GM18498 (cell line): ENCODE results near the gene LCMT1.
A peak's percentile ranks its signal among the peaks of the same experiment; 100 is the strongest.
"Not testable (repeated sequence)": the region's sequence is repeated elsewhere in the genome, so short reads cannot be mapped to it uniquely, and the experiment has no call there.

ENCODE experiments used
- ATAC-seq: cut with Tn5 transposase; IDR thresholded peaks from one replicate; pipeline ENCODE4 v1.9.1; 2021; ENCODE audit warnings: mild to moderate bottlenecking, moderate library complexity; ENCODE audit not compliant: unreplicated experiment

The LCMT1 gene

DNA sequence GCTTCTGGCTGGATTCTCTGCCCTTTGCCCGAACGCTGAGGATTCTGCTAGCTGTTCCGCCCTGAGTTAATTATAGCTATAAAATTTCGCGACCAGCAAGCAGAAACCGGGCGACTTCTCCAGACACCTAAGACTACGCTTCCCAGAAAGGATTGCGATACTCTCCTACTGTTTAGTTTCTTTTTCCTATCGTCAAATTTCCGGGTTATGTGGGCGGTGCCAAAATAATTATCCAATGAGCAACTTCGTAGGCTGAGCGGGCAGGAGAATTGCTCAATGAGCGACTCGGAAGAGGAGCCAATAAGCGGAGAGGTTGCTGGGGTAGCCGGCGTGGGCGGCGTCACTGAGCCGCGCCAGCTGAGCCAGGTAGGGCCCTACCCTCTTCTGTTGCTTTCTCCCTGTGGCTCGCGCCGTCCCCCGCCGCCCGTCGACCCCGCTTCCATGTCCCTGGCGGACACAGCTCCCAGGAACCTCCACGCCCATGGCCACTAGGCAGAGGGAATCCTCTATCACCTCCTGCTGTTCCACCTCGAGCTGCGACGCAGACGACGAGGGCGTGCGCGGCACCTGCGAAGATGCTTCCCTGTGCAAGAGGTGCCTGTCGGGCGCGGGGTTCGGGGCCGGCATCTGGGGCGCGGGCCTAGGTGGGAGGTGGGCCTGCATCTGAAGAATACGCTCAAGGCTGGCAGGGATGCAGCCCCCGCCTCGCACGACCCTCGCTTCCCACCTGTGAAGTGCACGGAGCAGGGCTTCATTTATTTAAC is at the start of gene LCMT1:
LCMT1 (plus strand) TSS at position 340 of the 764 bp plus-strand sequence; CDS start at position 482, 142 bp downstream.
- ATAC-seq: peak; percentile 95

DNA sequence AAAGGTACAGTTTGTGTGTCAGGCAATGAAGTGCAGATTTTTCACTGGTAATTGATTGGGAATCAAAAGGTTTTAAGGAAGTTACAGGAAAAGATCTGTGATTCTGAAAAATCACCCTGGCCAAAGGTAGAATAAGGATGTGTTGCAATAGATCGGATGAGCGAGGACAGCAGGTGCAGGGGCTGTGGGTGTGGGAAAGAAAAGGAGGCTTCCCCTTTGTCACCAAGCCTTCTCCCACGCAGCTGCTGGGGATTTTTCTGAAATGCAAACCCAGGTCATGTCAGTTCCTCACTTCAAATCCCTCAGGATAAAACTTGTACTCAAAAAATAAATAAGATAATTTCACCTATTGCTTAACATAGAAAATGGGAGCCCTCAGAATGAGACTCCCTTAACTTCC is 48.4 kb upstream of the LCMT1 start:
- no peak for ATAC-seq

DNA sequence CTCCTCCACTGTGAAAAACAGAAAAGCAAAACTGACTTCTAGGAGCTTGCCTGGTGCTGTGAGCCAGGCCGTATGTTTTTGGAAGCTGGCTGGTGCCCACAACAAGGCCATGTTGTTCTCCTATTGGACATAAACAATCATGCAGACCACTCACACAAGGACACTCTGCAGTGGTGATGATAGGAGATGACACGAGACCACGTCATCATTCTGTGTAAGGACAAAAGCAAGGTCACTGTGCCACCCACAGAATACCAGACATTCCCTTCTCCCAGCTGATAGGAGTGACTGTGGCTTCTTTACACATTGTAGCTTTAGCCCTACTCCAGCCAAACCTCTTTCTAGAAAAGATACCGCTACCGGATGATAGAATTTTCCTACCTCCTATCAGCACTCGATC is 47.7 kb upstream of the LCMT1 start:
- ATAC-seq: no peak

DNA sequence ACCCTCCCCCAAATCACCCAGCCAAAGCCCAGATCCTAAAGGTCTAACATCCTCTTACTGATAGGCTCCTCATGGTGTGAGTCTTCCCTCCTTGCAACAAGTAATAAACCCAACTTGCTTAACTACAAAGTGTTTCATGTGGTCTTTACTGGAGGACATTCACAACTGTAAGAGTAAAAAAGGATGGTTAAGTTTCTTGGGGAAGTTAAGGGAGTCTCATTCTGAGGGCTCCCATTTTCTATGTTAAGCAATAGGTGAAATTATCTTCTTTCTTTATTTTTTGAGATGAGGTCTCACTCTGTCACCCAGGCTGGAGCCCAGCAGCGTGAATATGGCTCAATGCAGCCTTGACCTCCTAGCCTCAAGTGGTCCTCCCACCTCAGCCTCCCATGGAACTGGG is 47.3 kb upstream of the LCMT1 start:
- ATAC-seq: not testable (repeated sequence)

DNA sequence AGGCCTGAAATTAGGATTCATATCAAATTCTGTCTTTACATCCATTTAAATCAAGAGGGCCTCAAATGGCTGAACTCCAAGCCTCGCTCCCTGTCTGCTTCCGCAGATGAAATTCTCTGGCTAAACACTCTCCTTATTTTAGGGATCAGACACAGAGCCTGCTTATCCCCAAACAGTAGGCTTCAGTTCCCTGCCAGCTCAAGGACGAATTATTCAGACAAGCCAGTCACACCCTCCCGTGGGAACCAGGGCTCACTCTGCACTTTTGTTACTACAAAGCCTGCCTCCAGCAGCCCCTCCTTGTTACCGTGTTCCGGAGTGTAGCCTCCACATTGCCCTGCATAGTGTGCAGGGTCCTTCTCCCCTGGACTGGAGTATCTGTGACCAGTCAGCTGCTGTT is 46.6 kb upstream of the LCMT1 start:
- no peak for ATAC-seq

DNA sequence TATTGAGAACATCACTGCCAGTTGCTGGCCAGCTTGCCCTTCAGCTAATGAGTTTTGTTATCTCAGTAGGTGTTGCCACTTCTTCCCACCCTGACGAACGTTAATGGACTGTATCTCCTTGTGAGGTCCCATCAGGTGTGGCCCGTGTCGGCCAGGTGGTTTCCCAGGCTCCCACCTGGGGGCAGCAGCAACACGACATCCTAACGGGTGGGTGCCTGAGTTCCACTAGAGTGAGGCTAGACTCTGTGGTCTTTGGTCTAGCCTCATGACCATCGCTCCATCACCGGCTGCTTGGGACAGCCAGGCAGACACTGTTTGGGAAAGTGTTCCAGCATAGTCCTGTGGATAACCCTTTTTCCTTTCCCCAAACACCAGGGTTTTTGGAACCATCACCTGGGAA is 45.6 kb upstream of the LCMT1 start:
- ATAC-seq: no peak

DNA sequence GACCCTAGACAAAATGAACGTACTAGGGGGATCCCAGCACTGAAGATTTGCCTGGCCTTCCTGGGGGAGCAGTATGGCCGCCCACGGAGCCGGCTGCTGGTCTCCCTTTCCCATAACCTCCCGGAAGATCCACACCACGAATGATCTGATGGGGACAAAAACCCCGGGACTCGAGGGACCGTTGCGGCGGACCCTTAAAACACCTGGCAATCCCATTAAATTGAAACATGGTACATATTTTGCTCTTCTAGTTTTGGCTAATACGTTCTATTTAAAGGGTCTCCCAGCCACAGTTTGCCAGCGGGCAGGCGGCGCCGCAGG is 45.2 kb upstream of the LCMT1 start:
- no peak for ATAC-seq

DNA sequence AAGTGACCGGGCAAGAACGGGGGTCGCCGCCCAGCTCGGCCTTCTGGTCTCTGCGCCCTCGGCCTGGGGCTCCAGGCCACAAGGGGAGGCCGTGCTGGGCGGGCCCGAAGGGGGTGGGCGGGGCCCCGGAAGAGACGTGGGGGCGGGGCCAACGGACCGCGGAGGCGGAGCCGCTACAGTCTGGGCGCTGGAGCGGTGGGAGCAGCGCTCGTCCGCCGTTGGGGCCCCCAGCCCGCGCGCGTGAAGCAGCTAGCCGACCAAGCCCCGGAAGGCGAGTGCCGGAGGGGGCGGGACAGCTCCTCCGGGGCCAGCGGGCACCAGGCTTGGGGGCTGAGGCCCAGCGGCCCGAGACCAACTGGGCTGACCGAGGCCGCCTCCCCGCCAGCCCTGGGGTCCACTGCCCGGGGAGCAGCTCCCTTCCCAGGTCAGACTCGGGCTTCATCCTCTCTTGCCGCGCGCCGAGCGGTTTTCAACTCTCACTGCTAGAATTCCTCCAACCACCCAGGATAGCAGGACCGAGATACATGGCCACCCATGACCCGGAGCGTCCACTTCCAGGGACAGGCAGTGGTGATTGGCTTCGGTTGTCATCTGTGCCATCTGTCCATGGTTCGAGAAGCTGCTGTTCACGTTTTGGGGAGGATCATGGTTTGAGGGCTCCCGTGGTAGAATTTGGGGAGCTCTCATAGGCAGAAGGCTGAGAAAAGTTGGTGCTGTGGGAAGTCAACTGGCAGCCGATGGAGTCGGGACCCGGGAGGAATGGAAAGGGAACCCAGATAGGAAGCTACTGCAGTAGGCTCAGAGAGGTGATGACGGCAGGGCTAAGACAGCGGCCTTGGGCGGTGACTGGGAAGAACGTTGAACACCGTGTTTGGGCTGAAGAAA is 44.6 kb upstream of the LCMT1 start:
- ATAC-seq: peak; percentile 89

DNA sequence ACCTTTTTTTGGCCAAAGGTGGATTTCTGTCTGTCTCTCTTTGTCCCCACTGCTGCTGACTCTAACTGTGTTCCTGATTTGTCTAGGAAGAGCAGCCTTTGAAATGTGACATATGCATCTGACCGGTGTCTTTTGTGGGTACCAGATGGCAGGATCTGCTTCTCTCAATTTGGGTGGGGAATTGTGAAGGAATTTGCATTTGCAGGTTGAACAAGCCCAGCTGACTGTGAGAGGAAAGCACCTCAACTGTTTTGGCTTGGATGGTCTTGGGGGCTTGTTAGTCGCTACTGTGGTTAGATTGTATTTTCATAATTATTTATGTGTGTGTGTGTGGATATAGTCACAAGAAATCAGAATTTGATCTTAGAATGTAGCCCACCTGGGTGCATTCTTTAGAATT is 37.7 kb upstream of the LCMT1 start:
- ATAC-seq: no peak

DNA sequence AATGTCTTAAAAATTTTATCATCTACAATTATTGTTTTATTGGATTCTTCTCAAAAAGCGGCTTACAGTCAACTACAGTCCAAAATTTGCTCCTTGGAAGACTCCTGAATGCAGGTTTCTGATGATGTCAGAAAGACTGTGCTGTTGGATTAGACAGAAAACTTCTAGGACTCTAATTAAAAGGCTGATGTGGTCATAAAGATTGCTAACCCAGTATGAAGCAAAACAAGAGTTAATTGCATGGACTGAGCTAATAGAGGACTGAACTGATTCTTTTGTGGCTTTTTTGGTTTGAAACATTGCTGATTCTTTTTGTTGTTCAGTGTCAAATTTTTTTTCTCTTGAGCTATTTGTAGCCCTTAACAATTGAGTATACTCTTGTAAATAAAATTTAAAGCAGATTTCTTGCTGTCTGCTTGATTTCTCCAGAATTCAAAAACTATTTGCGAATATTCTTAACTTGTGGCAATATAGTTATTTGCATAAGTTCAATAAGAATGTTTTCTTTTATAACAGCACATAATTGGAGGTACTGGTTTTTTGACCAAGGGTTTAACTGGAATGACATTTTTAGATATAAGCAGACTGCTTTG is 33.1 kb upstream of the LCMT1 start:
- no peak for ATAC-seq

DNA sequence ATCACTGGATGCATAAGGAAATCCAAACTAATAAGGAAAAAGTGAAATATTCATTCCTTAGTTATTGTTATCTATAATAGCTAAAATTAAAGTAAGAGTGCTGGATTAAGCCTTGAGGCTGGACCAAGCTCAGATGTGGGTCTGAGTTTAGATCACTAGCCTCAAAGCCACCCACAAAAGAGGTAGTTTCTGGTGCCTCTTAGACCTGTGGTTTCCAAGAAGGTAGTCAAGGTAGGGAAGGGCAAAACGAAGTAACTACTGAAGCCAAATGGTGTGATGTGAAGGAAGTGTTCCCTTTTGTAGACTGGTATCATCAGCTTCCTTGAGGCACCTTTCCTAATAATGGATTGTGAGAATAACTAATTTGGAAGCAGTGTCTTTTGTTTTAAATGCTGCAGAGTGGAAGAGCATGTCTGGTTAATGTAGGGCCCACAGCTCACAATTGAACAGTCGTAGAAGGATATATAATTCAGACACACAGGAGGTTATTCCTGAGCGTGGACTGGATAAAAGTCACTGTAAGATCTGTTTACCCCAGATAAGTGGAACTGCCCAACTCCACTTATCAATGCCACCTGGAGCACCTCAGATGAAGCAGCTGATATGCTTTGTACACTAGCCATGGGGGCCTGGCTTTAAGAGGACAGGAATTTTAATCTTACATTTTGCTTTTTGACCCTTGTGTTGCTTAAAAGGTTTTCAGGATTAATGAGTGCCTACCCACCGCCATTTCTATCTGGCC is 31.7 kb upstream of the LCMT1 start:
- ATAC-seq: no peak

DNA sequence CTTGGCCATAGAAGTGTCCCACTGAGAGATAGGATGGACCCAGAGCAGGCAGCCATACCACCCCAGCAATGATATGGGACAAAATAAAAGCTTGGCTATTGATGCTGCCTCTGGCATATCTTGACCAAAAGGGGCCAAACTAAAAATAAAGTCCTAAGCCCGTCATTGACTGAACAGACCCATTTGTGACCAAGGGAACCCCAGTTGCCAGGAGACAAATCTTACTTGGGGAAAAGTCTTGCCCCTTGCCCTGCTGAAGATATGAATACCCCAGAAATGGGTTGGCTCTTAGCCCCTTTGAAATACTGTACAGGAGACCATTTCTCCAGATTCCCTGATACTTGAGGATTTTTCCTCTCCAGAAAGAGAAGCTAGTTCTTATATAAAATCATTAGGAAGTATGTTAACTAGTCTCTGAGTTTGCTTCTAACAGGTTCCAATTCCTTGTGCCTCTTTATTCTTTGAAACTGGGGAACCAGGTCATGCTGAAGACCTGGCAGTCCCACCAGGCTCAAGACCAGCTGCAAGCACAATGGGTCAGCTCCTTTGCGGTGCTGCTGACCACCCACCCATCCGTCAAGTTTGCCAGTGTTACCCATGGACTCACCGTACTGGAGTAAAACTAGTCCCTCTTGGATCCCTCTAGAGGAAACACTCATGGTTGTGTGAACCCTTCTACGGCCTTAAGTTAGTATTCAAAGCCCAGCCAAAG is 31.0 kb upstream of the LCMT1 start:
- ATAC-seq: no peak

DNA sequence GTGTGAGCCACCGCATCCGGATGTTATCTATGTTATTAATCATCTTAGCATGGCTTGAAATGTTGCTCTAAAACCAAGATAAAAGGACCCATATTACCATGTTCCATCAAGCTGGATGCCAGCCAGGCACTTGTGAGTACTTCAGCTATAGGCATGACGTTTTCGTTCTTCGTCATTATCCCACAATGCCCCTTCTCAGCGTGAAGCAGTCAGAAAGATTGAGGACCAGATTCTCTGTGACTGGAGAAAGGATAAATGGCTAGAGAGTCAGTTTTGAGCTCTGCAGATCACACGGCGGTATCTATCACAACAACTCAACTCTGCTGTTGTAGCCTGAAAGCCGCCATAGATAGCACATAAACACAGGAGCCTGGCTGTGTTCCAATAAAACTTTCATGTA is 29.8 kb upstream of the LCMT1 start:
- no peak for ATAC-seq

DNA sequence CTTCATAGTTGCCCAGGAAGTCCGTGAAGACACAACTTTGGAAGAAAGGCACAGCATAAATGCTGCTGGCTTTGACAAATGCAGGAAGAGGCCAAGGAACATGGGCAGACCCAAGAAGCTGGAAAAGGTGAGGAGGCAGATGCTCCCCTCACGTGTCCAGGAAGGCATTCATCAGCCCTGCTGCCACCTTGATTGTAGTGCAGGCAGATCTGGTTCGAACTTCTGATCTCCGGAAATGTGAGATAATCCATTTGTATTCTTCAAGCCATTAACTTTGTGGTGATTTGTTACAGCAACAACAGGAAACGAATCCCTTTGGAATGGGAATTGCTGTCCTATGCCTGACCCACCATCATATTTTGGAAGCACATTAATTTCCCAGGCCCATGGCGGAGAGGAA is 28.5 kb upstream of the LCMT1 start:
- no peak for ATAC-seq

DNA sequence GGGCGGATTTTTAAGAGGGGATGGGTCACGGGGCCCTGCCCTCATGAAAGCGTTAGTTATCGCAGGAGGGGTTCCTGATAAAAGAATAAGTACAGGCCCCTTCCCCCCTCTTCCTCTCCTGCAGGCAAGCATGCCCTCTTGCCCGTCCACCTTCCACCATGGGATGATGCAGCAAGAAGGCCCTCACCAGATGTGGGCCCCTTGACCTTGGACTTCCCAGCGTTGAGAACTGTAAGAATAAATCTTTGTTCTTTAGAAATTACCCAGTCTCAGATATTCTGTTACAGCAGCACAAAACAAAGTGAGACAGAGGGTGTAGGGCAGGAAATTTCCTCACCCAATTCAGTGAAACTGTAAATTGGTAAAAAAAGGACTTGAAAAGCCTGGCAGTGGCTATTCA is 27.8 kb upstream of the LCMT1 start:
- no peak for ATAC-seq

DNA sequence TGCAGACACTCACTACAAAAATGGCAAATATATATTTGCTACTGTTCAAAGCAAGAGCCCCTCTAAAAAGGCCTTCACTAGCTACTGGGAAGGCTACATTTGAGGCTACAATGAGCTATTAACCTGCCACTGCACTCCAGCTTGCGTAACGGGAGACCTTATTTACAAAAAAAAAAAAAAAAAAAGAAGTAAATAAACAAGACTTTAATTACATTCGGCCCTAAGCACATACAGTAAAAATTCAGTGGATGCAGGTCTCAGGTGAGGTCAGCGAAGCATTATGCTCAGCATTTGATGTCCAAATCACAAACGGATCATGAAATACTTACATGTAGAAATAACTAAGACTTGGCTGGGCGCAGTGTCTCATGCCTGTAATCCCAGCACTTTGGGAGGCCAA is 26.7 kb upstream of the LCMT1 start:
- no peak for ATAC-seq

DNA sequence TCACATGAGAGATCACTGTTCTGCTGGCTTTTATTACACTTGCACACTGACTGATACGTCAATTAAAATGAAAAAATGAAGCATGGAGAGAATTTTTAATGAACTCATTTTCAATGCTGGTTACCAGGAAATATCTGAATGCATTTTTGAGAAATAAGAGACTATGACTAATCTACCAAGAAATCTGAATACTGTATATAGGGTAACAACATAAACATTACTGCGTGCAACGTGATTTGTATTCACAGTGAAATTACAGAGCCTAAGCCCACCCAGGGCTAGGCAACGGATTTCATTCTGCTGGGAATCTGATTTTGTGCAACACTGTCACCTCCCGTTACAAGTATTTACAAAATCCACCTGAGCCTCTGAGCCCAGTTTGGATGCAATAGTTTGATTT is 23.8 kb upstream of the LCMT1 start:
- ATAC-seq: no peak

DNA sequence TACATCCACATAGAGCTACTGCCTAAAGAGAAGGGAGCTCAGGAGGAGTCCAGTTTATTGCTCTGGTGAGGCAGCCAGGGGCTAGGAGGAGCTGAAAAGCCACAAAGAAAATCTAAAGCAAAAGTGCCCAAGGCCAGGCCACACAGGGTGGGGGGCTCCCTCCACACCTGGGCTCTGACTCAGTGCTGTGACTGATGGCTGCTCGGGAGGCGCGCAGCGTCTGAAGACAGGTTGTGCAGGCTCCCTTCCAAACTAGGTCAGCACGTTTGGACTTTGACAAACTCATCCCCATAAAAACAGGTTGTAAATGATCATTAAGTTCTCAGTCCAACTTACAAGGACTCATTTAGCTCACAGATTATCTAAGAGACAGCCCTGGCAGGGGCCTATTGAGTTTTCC is 22.2 kb upstream of the LCMT1 start:
- no peak for ATAC-seq

DNA sequence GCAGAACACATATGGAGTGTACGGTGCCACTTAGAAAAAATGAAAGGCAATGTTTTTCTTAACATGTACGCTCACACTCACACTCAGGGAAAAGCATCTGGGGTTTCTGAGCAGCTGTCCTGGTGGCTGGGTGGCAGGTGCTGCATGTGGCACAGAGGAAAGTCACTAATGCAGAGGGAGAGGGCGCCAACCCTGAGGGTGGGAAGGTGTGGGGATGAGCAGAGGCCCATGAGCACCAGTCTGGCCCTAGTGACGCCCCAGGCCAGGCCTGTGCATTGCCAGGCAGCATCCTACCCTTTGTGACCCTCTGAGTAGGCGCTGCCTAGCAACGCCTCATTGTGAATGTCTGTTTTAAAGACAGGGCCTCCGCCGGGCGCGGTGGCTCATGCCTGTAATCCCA is 19.1 kb upstream of the LCMT1 start:
- ATAC-seq: no peak

DNA sequence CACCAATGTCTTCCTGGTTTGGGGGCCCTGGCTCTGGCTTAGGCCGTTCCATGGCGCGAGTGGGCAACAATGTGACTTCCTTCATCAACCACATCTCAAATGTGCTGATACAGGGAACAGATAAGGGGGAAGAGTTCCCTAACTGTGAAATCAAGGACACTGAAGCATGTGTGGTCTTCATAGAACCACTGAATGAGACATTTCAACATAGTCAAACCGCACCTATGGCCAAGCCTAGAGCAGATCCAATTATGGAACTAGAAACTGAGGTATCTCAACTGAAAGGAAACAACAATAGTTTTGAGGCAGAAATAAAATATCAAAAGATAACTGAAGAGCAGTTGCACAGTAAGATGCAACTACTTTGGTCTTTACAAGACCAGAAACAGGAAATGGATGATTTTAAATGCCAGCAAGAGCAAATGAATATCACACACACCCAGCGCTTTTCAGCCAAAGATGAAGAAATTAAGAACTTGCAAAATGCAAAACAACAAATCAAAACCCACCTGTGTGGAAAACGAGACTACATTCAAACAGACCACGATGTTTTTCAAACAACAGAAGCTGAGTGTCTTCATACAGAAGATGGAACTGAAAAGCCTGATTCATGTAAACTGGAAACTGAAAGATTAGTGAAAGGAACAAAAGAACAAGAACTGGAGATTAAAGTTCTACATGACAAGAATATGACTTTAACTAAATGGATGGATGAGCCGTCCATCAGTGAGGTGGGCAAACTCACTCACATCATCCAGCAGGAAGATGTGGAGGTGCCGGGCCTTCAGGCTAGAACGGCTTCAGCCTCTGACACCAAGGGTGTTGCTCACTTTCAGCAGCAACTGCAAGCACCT is 18.1 kb upstream of the LCMT1 start:
- peak; percentile 64 for ATAC-seq
